Activated T-helper 9 cell treated with anti-CD3 and anti-CD28 coated beads, Interleukin-2, amount 50 U/mL, for 16 hours (primary cell): ENCODE data around the gene CTSD.

ENCODE experiments used
- DNase-seq: peaks from one replicate; pipeline ENCODE4 v3.0.0-alpha.2; 2020; ENCODE audit warnings: low read depth

CTSD gene

DNA sequence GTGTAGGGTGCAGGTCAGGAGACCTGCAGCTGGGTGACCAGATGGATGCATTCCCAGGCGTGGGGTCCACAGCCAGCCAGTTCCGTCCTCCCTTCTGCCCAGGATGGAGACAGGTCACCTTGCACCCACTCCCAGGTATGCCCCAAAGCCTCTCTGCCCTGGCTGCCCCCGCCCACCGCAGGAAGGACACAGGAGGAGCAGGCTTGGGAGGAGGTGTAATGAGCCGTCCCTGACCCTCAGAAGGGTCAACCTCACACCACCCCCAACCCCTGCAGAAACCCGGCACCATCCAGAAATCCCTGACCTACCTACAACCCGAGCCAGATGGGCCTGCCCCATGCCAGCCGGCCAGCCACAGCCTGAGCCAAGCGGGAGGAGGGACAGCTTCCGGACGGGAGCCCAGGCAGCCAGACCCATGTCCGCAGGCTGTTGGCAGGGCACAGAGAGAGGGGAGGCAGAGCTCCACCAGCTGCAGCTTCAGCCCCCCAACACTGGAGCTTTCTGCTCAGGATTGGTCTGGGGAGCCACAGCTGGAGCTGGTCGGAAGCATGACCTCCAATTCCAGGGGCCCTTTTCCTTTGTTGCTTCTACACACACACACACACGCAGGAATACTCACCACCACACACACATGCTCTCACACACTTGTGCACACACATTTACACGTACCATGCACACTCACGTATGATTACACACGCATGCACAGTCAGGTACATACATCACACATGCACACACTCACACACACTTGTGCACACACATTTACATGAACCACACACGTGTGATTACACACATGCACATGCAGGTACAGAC, 18.6 kb downstream of the CTSD start:
- no peak for DNase-seq

DNA sequence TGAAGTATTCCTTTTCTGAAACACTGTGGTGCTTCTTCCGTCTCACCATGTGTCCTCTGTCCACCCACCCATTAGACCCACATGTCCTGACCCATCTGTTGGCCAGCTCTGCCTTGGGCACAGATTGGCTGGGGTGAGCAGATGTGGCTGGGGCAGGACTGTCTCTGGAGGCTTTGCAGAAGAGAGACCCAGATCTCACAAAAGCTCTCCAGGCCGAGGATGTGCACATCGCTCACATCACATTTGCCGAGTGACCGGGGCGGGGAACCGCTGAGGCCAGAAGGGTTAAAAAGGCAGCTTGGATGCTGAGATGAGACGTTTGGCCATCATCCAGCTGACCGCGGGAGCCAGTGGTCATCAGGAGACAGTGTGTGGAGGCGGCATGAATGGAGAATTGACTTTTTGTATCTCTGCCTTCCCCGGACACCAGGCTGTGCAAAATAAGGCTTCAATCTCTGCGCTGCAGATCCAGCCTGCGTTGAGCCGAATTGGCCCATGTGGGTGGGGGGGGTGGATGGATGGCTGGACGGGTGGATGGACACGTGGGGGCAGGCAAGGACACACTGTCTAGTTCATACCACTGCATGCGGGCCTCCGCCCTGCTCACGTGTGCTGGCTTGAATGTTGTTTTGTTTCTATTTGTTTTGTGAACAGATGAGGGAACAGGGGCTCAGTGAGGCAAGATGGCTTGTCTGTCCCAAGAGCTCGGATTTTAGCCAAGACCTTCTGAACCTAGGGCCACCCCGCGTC, 19.4 kb downstream of the CTSD start:
- no peak for DNase-seq

DNA sequence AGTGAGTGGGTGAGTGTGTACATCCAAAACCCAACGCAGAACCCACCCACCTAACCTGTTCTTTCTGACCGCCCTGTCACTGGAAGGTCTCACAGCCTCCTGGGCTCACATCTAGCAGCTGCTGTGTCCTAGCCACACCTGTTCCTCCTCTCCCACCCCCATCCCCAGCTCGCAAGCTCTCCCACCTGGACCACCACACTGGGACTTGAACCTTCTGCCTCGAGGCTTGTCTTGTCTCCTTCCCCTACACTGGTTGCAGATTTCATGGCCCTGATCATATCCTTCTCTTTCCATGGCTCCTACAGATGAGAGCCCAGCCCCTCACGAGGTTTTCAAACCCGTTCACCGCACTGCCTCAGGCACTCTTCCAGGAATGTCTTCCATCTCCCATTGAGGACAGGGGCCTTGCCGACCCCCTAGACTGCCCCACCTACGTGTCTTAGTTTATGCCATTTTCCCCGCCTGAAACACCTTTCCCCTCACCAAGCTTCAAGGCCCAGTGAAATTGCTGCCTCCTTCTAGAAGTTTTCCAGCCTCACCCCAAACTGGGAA, 20.1 kb downstream of the CTSD start:
- no peak for DNase-seq

DNA sequence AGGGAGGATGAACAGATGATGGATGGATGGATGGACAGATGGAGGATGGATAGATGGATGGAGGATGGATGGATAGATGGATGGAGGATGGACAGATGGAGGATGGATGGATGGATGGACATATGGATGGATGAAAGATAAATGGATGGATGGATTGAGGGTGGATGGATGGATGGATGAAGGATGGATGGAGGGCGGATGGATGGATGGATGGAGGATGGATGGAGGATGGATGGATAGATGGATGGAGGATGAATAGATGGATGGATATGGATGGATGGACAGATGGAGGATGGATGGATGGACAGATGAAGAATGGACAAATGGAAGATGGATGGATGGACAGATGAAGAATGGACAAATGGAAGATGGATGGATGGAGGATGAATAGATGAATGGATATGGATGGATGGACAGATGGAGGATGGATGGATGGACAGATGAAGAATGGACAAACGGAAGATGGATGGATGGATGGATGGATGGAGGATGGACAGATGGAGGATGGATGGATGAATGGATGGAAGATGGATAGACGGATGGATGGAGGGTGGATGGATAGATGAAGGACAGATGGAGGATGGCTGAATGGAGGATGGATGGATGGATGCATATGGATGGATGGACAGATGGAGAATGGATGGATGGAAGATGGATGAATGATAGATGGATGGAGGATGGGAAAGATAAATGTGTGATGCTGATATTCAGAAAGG, 20.7 kb downstream of the CTSD start:
- no peak for DNase-seq

DNA sequence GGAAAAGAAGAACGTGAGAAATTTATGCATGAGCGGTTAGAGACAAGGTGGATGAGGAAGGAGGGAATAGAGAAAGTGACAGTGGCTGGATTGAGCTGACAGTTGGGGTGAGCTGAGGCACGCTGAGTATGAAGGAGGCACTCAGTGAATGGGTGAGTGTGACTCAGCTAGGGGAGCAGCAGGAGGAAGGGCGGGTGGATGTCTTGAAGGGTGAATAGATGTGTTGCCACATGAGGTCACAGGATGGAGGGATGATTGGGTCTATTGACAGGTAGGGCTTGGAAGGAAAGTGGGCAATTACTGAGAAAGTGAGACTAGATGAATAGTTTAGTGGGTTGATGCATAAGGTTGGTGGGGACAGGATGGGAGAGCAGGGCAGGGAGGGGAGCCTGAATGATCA, 21.4 kb downstream of the CTSD start:
- no peak for DNase-seq

DNA sequence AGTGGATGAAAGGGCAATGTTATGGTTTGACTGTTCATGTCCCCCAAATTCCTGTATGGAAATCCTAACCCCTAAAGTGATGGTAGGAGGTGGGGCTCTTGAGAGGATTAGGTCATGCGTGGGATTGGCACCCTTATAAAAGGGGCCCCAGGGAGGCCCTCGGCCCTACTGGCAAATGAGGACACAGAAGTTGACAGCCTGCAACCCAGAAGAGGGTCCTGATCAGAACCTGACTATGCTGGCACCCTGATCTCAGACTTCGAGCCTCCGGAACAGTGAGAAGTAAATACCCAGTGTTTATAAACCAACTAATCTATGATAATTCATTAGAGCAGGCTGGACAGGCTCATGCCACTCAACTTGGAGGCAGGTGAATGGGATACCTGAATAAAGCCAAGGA, 22.0 kb downstream of the CTSD start:
- no peak for DNase-seq

DNA sequence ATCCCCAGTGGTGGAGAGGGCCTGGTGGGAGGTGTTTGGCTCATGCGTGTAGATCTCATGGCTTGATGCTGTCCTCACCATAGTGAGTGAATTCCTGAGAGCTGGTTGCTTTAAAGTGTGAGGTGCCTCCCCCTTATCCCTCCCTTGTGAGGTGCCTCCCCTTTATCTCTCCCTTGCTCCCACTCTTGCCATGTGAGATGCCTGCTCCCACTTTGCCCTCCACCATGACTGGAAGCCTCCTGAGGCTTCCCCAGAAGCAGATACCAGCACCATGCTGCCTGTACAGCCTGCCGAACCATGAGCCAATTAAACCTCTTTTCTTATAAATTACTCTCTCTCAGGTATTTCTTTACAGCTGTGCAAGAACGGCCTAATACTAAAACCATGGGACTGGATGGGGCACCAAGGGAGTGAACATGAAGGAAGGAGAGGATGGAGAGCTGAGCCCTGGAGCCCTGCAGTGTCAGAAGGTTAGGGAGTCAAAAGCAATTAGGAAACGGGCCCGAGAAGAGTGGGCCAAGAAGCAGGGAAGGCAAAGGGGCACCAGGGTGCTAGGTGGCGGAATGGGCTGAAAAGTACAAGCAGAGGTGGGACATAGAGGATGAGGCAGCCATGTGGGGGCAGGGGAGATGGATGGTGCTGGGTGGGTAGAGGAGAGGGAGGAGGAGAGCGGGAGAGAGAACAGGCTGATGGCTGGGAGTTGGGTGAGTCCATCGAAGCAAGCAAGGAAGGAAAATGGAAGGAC, 22.8 kb downstream of the CTSD start:
- no peak for DNase-seq

DNA sequence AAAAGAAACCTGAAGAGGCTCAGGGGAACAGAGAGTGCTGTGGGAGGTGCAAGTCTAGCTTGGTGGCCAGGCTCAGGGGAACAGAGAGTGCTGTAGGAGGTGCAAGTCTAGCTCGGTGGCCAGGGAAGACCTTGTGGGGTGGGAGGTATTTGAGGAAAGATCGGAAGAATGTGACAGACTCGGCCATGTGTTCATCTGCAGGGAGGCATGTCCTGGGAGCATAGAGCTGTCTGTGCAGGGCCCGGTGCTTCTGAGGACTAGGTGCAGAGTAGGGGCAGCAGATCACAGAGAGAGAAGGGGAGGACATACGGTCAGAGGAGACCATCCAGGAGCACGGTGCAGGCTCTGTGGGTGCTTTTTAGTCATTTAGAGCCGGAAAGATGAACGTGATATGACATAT, 24.2 kb downstream of the CTSD start:
- no peak for DNase-seq

DNA sequence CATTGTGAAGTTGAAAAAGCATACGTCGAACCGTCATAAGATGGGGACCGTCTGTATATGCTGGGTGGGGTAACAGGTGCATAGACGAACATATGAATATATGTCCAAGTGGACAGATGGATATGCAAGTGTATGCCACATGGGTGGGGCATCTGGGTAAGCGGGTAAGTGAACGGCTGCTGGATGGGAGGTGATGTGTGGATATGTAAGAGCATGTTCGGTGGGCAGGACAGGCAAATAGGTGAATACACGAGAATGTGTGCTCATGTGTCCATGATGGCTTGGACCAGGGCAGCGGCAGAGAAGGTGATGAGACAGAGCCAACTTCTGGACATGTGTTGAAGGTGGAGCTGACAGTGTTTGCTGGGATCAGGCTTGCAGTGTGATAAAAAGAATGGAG, 25.3 kb downstream of the CTSD start:
- DNase-seq = no peak

DNA sequence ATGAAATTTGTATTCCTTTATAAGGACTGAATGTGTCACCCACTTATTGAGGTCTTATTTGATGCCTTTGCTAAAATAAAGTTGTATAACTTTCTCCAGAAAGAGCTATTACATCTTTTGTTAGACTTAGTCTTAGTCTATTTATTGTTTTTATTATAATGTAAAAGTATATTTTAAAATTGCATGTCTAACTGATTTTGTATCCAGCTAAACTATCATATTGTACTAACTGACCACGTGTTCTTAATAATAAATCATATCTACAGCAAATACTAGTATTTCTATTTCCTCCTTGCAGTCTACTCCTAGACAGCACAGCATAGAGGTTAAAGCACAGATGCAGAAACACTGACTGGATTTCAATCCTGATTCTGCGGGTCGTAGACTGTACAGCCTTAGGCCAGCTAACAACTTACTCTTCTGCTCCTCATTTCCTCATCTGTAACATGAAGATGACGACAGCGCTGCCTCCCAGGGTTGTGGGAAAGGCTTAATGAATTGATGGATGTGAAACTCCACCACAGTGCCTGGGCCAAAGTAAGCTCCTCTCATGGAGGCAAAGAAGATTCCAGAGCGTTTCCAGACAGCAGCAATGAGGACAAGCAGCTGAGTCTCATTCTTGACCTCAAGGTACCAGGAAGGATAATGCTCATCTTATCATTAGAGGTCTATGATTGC, 26.5 kb downstream of the CTSD start:
- no peak for DNase-seq

DNA sequence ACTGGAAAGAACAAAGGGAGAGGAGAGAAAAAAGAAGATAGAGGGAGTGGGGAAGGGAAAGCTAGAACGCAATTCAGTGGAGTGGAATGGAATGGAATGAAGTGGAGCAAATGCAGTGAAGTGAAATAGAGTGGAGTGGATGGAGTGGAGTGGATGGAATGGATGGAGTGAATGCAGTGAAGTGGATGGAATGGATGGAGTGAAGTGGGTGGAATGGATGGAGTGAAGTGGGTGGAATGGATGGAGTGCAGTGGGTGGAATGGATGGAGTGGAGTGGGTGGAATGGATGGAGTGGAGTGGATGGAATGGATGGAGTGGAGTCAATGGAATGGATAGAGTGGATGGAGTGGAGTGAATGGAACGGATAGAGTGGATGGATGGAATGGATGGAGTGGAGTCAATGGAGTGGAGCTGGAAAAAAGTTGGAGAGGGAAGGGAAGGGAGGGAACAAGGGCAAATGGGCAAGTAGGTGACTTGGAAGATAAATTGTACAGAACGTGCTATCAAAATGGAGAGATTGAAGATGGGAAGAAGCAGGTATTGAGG, 27.2 kb downstream of the CTSD start:
- no peak for DNase-seq

DNA sequence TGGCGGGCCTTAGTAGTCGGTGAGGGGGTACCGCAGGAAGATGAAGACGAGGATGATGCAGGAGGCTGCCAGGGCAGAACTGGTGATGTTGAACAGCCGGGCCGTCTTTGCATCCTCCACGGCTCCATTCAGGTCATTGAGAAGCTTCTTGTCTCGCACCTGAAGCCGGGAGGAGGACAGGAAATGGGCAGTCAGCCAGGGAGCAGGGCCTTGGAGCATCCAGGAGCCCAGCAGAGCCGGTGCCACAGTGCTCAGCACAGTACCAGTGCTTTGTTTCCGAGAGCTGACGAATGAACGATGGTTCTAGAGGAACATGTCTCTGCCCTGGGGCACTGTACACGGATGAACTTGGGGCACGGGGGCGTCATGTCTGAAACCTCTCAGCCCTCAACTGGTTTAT, 28.5 kb downstream of the CTSD start:
- DNase-seq = no peak

DNA sequence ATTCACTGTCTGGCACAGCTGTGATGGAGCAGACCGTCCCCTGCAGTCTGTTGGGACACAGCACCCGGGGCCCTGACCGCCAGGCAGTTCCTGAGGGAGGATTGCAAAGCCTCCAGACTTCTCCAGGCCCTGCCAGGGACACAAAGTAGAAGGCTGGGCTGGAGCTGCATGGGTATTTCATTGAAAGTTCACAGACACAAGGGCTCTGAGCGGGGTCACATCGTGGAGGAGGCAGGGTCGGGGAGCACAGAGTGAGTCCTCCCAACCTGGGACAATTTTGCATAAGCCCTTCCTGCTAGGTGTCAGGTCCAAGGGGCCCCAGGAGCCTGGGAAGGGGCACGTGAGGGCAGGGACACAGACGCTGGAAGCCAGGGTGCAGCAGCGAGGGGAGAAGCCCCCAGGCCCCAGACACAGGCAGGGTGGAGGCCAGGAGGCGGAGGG, 29.1 kb downstream of the CTSD start:
- DNase-seq = no peak

DNA sequence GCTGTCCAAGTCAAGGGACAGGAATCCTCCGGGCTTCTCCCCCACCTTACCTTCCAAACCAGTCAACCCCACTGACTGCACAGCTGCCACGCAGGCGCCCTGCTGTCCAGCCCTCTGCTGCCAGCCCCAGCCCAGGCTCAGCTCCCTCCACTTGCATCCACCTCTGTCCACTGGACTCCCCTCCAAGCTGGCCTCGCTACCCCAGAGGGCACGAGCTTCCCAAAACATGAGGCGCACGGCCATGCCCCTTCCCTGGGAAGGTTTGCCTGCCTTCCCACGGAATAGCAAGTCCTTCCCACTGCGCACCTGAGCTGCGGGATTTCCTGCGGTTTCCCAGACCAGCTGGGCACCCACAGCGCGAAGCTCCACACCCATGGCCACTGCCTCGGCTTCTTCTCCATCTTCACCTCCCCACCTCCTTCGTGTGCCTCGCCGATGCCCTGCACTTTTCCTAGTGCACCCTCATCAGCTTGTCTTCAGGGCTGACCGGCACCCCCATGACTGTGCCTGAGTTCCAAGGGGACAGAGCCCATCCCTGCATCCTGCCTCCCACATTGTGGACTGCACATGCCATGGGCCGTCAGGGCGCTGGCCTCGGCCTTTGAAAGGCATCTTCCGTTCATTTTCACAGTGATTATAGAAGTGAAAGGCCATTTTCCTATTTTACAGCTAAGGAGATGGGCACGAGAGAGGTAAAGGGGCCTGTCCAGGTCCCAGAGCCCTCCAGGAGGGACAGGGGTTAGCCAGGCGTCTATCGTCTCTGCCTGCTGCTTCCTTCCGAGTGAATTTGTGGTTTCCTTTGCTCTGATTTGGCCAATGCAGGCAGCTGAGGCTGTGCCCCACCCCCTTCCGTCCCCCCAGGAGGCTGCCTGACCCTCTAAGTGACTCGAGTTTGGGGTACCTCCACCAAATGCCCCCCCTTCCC, 29.7 kb downstream of the CTSD start:
- no peak for DNase-seq

DNA sequence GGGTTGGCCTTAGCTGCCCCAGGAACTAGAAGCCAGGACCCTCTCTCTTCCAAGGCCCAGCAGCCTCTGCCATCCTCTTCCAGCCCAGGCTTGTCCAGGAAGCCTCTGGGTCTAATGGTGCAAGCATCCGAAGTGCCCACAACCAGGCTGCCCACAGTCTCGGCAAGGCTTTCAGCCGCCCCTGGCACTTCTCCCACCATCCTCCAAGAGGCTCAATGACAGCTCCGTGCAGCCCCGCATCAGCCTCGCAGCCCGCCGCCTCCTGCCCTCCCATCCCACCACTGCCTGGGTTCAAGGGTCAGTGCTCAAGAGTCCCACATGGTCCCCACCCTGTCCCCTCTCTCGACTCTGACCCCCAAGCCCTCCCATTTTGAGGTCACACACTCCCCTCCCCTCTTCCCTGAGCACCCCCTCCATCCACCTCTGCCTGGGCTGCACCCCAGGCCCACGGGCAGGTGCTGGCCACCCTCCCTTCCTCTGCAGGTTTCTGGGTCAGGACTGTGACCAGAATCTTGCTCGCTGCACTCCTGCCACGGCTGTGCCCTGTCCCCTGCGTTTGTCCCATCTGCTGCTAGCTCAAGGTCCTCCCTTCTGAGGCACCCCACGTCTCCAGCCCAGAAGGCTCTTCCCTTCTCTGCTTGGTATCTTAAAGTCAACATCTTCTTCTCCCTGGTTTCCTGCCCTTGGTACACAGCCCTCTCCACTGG, 30.6 kb downstream of the CTSD start:
- no peak for DNase-seq

DNA sequence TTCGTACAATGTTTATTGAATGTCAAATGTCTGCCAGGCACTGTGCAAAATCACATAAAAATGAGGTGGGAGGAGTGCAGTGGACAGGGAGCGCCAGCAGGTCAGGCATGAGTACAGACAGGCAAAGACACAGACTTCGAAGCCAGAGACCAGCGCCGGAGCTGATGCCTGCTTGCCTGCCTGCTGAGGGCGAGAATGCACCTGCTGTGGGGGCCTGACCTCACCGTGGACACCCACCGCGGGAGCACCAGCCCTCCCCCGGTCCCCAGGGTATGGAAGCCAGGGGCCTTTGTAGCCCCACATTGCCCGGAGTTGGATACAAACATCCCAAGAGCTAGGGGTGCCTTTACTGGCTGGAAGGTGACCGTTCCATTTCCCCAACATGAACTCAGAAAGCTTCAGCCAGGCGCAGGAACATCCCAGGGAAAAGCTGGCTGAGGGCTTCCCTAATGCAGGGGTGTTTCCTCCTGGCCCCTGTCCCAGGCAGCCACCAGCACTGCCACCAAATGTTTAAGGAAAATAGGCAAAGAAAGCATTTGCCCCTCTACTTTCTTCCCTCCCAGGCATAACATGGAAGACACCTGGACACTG, 31.2 kb downstream of the CTSD start:
- no peak for DNase-seq

DNA sequence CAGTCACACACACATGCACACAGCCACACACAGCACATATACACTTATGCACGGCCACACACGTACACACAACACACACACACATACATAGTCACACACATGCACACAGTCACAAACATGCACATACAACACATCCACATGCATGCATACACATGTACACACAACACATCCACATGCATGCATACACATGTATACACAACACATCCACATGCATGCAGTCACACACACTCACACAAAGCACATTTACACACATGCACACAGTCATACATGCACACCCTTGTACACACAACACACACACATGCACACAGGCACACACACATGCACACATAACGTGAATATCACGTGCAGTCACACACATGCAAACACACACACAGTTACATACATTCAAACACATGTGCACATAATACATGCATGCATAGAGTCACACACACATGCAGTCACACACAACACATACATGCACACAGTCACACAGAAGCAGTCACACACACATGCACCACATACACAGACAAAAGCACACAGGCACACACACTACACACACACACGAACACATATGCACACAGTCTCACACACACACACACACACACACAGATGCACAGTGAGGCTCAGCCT, 32.2 kb downstream of the CTSD start:
- DNase-seq = no peak

DNA sequence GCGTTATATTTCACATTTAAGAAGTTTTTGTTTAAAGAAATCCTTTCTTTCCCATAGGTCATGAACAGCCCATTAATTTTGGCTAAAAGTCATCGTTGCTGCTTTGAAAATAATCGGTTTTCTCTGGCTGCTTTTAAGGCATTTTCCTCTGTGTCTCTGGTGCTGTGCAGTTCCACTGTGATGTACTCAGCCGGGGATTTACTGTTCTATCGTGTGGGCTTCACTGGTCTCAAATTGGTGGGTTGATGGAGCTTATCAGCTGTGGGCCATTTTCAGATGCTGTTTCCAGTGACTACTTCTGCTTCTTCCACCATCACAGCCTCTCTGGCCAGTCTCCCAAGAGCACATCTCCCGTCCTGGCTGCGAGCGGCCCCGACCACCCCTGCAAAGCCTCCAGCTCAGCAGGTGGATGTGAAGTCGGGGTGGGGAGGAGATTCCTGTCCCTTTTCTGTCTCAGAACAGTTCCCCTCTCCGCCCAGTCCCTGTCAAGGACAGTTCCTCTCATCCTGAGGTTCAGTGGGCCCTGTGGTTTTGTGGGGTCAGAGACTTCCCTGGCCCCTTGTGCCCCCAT, 33.6 kb downstream of the CTSD start:
- no peak for DNase-seq
